Aorta (tissue), 5 donors: Measurements from ENCODE around the gene MCF2L. TPM values are rescaled to one million over a fixed set of nuclear protein-coding genes. Genes with fewer than 3 reads are reported as not detected.
"Not testable (repeated sequence)": the region's sequence is repeated elsewhere in the genome, so short reads cannot be mapped to it uniquely, and the experiment has no call there.

Experiments used
- ATAC-seq: fragments of 200-7000 bp; cut with Tn5 transposase; one replicate; pipeline ENCODE4 v1.9.1; 2022; ENCODE audit warnings: moderate library complexity; ENCODE audit not compliant: low FRiP score
- DNase-seq, 2 donors: peaks; one replicate each; pipeline ENCODE4 v3.0.0-alpha.2; 2020
- H3K27ac ChIP-seq, 2 donors: one replicate each; pipeline ENCODE4 v1.5.1; 2013; ENCODE audit warnings: low read length in 2 of 2, mild to moderate bottlenecking in 2 of 2, moderate library complexity in 2 of 2, control low read depth in 1 of 2, inconsistent platforms in 1 of 2, low read depth in 1 of 2
- H3K27me3 ChIP-seq, 2 donors: one replicate each; pipeline ENCODE4 v1.6.1; 2013; ENCODE audit warnings: control low read depth in 1 of 2, low read length in 1 of 2, mild to moderate bottlenecking in 1 of 2, moderate library complexity in 1 of 2; ENCODE audit not compliant: insufficient read depth in 2 of 2, control insufficient read depth in 1 of 2
- H3K36me3 ChIP-seq, 2 donors: one replicate each; pipeline ENCODE4 v1.6.1; 2013; ENCODE audit warnings: control low read depth in 1 of 2, low read length in 1 of 2, mild to moderate bottlenecking in 1 of 2; ENCODE audit not compliant: insufficient read depth in 2 of 2, control insufficient read depth in 1 of 2
- H3K4me1 ChIP-seq, 2 donors: one replicate each; pipeline ENCODE4 v1.6.1; 2013; ENCODE audit warnings: low read length in 2 of 2, control low read depth in 1 of 2, mild to moderate bottlenecking in 1 of 2, moderate library complexity in 1 of 2; ENCODE audit not compliant: insufficient read depth in 2 of 2, control insufficient read depth in 1 of 2
- H3K4me3 ChIP-seq, 2 donors: one replicate each; pipeline ENCODE4 v1.5.1; 2013; ENCODE audit warnings: low read length in 2 of 2, control low read depth in 1 of 2, mild to moderate bottlenecking in 1 of 2
- H3K9me3 ChIP-seq: one replicate; pipeline ENCODE4 v1.6.1; 2013; ENCODE audit warnings: mild to moderate bottlenecking, low read length; ENCODE audit not compliant: control insufficient read depth
- WGBS, 2 donors: extraction: QIAGEN DNeasy Blood & Tissue Kit; methylation state at CpG; one replicate each; pipeline ENCODE4 v1.1.7; 2013; 5-methylcytosine and 5-hydroxymethylcytosine counted together
- intact Hi-C, 2 donors: fragments of 100-400 bp; cut with DNase I; formaldehyde crosslinking; loops; one replicate each; pipeline versions ENCODE4 v1.14.2 to v1.15.0; 2022
- polyA plus RNA-seq, 2 donors: library from polyadenylated mRNA; stranded (reverse); fragments of 200-250 nt; gene quantifications; one replicate each; pipeline ENCODE4 v1.2.3, GENCODE V29; 2013
- total RNA-seq, 2 donors: library from RNA; stranded (reverse); fragmentation: NEBNext Ultra II Directional; extraction: Animal tissue kit (Norgen Biotek cat#: 25700); gene quantifications; one replicate each; pipeline ENCODE4 v1.2.1, GENCODE V29; 2021
- donor health status: healthy with polysubstance abuse.
- donor health status: Bipolar disorder and iron deficiency.
- donor health status: DM: no; HTN: no; CAD: no.
- donor health status: DM: no; HTN: no; CAD: no.
- donor health status: DM: yes; HTN: yes; CAD: no.

The MCF2L gene
- total and polyA plus RNA-seq, 4 donors = 3.2 to 73.3 (median 27.6) TPM

DNA sequence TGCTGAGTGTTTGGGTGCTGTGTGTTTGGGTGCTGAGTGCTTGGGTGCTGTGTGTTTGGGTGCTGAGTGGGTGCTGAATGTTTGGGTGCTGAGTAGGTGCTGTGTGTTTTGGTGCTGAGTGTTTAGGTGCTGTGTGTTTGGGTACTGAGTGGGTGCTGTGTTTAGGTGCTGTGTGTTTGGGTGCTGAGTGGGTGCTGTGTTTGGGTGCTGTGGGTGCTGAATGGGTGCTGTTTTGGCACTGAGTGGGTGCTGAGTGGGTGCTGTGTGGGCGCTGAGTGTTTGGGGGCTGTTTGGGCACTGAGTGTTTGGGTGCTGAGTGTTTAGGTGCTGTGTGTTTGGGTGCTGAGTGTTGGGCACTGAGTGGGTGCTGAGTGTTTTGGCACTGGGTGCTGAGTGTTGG lies 88.1 kb downstream of the MCF2L start:
- WGBS, 2 donors = 97 to 100% methylated on average over 1 of the region's 1 CpG

DNA sequence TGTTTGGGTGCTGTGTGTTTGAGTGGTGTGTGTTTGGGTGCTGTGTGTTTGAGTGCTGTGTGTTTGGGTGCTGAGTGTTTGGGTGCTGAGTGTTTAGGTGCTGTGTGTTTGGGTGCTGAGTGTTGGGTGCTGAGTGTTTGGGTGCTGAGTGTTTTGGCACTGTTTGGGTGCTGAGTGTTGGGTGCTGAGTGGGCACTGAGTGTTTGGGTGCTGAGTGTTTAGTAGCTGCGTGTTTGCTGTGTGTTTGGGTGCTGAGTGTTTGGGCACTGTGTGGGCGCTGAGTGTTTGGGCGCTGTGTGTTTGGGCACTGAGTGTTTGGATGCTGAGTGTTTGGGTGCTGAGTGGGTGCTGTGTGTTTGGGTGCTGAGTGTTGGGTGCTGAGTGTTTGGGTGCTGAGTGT lies 88.5 kb downstream of the MCF2L start:
- H3K36me3 ChIP-seq, DNase-seq, ATAC-seq, H3K4me3 ChIP-seq, H3K4me1 ChIP-seq, H3K27me3 ChIP-seq, intact Hi-C loops, H3K27ac ChIP-seq, H3K9me3 ChIP-seq: not testable (repeated sequence)
- WGBS, 2 donors = 97 to 99% methylated on average over 3 of the region's 3 CpGs

More for the DNA sequence above, 88.1 kb downstream of the MCF2L start:
- Histone ChIP-seq H3K27ac (no peak overlapping the region), H3K27me3 (no peaks in the 10 kb centered on the region), H3K9me3 (no peaks in the 10 kb centered on the region), H3K4me1 (no peaks in the 10 kb centered on the region), H3K36me3 (no peaks in the 10 kb centered on the region), H3K4me3 (no peak overlapping the region)
- intact Hi-C loops = no loop called here
- DNase-seq = peak; percentile 18 to 28
- ATAC-seq = no peak

DNA sequence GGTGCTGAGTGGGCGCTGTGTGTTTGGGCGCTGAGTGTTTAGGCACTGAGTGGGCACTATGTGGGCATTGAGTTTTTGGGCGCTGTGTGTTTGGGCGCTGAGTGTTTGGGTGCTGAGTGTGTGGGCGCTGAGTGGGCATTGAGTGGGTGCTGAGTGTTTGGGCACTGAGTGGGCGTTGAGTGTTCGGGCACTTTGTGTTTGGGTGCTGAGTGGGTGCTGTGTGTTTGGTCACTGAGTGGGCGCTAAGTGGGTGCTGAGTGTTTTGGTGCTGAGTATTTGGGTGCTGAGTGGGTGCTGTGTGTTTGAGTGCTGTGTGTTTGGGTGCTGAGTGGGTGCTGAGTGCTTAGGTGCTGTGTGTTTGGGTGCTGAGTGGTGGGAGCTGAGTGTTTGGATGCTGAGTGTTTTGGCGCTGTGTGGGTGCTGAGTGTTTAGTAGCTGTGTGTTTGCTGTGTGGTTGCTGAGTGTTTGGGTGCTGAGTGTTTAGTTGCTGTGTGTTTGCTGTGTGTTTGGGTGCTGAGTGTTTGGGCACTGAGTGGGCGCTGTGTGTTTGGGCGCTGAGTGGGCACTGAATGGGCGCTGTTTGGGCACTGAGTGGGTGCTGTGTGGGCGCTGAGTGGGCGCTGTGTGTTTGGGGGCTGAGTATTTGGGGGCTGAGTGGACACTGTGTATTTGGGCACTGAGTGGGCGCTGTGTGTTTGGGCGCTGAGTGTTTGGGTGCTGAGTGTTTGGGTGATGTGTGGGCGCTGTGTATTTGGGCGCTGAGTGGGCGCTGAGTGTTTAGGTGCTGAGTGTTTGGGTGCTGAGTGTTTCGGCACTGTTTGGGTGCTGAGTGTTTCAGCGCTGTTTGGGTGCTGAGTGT lies 89.3 kb downstream of the MCF2L start:
- Histone ChIP-seq H3K36me3 (no peaks in the 10 kb centered on the region), H3K4me1 (no peaks in the 10 kb centered on the region), H3K27me3 (no peaks in the 10 kb centered on the region), H3K9me3 (no peaks in the 10 kb centered on the region), H3K4me3 (no peak overlapping the region), H3K27ac (no peak overlapping the region)
- intact Hi-C loops = no loop called here
- 93% methylated on average over 21 of the region's 21 CpGs for WGBS, 2 donors
- DNase-seq (peak; percentile 23 to 24), ATAC-seq (no peak)

DNA sequence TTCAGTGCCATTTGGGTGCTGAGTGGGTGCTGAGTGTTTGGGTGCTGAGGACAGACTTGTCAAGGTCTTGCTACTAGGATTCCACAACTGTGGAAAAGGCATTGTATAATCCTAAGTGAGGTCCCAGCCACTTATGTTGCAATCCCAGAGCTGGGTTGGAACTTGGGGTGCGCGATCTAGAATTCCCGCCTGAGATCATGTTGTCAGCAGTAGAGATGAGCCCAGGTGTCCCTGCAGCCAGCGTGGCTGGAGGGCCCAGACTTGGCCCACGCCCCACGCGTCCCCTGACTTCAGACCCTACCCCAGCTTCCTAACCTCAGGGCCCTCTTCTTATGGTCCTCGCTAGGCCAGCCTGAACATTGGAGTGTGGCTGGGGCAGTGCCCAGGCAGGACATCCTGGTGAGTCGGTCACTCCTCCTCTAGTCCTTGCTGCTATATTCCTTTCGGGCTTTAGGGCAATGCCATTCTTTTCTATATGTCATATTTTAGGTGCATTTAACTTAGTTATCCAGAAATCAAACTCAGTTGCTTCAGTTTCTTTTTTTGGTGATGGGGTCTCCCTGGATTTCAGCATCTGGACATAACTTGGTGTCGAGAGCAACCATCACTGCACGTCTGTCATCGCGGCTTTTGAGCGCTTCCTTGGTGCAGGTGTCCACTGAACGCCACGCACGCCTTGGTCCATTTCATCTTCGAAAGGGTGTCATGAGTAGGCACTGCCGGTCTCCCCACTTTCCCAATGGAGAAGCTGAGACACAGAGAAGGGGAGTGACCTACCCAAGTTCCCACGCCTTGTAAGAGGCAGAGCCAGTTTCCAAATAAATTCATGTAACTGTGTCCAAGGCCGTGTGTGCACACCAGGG lies 90.2 kb downstream of the MCF2L start:
- Histone ChIP-seq H3K4me3 (no peak overlapping the region), H3K27ac (no peak overlapping the region), H3K9me3 (no peaks in the 10 kb centered on the region), H3K4me1 (no peaks in the 10 kb centered on the region), H3K27me3 (no peaks in the 10 kb centered on the region), H3K36me3 (no peaks in the 10 kb centered on the region)
- intact Hi-C loops = no loop called here
- 92 to 94% methylated on average over 22 of the region's 22 CpGs for WGBS, 2 donors
- DNase-seq (peak; percentile 22 to 41), ATAC-seq (no peak)

DNA sequence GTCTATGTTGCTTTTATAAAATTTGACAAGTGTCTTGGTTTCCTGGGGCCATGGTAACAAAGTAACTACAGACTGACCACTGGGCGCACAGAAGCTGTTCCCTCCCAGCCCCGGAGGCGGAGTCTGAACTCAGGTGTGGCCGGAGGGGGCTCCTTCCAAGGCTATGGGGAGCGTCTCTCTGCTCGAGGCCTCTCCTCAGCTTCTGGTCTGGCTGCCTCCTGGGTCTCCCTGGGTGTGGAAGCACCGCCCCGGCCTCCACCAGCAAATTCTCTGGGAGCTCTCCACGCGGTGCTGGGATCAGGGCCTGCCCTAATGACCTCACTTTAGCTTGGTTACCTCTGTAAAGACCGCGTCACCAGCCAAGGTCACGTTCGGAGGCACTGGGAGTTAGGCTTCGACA lies 90.9 kb downstream of the MCF2L start:
- H3K27ac ChIP-seq = no peak overlapping the region
- no peaks in the 10 kb centered on the region for H3K4me1 ChIP-seq
- H3K9me3 ChIP-seq = no peaks in the 10 kb centered on the region
- DNase-seq (peak; percentile 36 to 70), ATAC-seq (no peak)
- H3K27me3 ChIP-seq = no peaks in the 10 kb centered on the region
- H3K36me3 ChIP-seq = no peaks in the 10 kb centered on the region
- H3K4me3 ChIP-seq = no peak overlapping the region
- 79 to 82% methylated on average over 15 of the region's 15 CpGs for WGBS, 2 donors
- intact Hi-C loops = no loop called here

DNA sequence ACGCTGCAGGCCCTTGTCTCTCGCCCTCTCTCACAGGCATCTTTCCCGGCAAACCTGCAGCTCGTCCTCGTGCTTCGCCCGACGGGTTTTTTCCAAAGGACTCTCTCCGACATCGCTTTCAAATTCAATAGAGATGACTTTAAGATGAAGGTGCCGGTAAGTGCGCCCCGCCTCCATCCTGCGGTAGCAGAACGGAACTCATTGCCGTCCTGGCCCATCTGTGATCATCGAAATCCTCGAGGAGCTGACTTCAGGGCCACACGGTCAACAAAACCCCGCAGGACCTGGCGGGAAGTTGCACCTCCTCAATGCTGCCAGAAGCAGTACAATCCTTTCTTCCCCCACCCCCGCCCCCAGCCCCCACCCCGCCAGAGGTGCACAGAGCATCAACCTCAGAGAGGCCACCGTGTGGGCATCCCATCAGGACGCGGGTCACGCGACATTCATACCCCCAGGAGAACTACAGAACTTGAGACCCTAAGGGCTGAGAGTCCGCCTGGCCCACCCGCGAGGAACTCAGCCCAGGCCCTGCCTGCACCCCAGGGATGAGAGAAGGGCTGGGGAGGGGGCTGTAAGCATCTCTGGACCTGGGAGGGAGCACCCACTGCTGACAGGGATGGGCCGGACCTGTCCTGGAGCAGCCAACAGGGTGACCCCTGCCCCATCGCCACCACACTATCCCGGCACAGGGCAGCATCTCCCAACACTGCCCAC lies 91.7 kb downstream of the MCF2L start:
- Histone ChIP-seq H3K27me3 (no peaks in the 10 kb centered on the region), H3K36me3 (no peaks in the 10 kb centered on the region), H3K9me3 (no peaks in the 10 kb centered on the region), H3K4me3 (no peak overlapping the region), H3K27ac (no peak overlapping the region), H3K4me1 (no peaks in the 10 kb centered on the region)
- intact Hi-C loops = no loop called here
- WGBS, 2 donors = 87 to 90% methylated on average over 34 of the region's 34 CpGs
- DNase-seq (peak; percentile 26 to 49), ATAC-seq (no peak)

DNA sequence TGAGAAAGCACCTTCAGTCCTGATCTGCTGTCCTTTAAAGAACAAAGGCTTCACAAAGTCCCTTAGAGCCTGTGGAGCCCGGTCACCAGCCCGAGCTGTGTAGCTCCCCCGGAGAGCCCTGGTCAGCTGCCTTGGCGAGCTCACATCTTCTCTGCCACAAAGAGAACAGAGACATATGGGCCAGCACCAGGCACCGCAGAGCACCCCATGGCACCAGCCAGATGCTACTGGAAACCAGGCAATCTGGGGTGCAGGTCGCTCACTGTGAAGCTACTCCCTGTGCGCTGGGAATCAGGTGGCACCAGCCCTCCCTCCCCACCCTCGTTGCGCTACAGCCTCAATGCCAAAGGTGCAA lies 92.2 kb downstream of the MCF2L start:
- WGBS, 2 donors = 84 to 92% methylated on average over 9 of the region's 9 CpGs
- Histone ChIP-seq H3K9me3 (no peaks in the 10 kb centered on the region), H3K4me3 (no peak overlapping the region), H3K27me3 (no peaks in the 10 kb centered on the region), H3K36me3 (no peaks in the 10 kb centered on the region), H3K4me1 (no peaks in the 10 kb centered on the region), H3K27ac (no peak overlapping the region)
- intact Hi-C loops = no loop called here
- DNase-seq (peak; percentile 21 to 72), ATAC-seq (no peak)

DNA sequence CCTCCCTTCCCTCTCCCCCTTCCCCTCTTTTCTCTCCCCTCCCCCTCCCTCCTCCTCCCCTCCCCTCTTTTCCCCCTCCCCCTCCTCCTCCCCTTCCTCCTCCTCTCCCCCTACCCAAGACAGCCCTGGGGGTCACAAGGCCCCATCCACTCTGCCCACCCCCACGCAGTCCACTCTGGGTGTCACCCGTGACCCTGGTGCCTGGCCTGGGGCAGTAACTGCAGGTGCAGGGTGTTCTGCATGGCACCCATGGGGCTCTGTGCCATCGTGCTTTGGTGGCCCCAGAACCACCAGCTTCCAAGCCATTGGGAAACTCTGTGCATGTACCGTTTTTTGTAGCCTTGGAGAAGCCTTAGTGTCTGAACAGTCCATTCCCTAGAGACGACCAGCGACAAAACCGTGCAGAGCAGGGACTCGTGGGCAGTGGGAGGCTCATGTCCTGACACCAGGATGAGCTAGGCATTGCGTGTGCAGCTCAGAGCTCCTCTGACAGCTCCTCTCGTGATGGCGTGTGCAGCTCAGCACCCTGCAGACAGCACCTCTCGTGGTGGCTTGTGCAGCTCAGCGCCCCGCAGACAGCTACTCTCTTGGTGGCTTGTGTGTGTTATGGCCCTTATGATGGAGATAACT lies 92.9 kb downstream of the MCF2L start:
- Histone ChIP-seq H3K9me3 (no peaks in the 10 kb centered on the region), H3K4me3 (no peak overlapping the region), H3K36me3 (no peaks in the 10 kb centered on the region), H3K4me1 (no peaks in the 10 kb centered on the region), H3K27me3 (no peaks in the 10 kb centered on the region), H3K27ac (no peak overlapping the region)
- ATAC-seq = no peak
- 83 to 84% methylated on average over 14 of the region's 14 CpGs for WGBS, 2 donors
- peak; percentile 34 to 48 for DNase-seq
- intact Hi-C loops = no loop called here
